Left kidney (tissue), 2 donors: ENCODE data around the gene CCDC192. TPM values are rescaled to one million over a fixed set of nuclear protein-coding genes. Genes with fewer than 3 reads are reported as not detected.

Source experiments
- DNase-seq: peaks from one replicate; pipeline ENCODE4 v3.0.0-alpha.2; 2013
- polyA plus RNA-seq: library from polyadenylated mRNA; unstranded; fragments of 120-200 nt; gene quantifications from one replicate; pipeline ENCODE4 v1.2.1, GENCODE V29; 2013; ENCODE audit not compliant: insufficient read length

The CCDC192 gene
- polyA plus RNA-seq, 1 donor, result 1.5 TPM

- DNase-seq, result no peak
These were observed 217.7 kb downstream of the CCDC192 start for GRCh38 chr5:127920936-127921335.

GRCh38 chr5:127922603-127923002 lies 219.4 kb downstream of the CCDC192 start:
- no peak for DNase-seq

DNA sequence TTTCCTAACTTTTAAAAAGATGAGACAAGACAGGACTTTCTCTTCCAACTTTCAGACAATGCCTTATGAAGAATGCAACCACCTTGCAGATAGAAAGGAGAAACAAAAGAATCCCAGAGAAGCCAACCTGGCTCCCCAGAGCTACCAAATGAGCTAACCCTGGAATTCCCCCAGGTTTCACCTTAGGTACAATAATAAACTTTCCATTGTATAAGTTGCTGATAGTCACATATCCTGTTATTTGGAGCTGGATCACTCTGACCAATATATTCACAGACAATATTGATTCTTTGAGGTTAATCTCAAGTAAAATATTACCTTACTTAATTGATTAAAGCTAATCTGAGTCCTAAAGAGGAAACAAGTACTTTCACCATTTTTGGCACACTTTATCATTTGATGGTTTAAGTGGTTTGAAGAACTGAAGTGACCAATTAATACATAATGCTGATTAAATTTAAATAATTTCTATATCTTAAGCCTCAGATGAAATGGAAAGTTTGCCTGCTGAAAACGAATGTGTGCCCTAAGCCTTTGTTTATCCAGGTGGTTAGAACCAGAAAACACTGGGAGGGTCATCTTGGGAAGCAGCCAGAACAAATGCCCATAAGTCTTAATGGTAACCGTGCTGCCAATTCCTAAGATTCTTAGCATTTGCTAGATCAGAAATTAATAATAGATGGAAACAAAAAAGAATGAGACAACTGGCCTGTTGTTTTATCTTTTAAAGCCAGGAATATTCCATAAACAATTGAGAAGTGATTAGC lies 220.8 kb downstream of the CCDC192 start:
- DNase-seq, result no peak

DNA sequence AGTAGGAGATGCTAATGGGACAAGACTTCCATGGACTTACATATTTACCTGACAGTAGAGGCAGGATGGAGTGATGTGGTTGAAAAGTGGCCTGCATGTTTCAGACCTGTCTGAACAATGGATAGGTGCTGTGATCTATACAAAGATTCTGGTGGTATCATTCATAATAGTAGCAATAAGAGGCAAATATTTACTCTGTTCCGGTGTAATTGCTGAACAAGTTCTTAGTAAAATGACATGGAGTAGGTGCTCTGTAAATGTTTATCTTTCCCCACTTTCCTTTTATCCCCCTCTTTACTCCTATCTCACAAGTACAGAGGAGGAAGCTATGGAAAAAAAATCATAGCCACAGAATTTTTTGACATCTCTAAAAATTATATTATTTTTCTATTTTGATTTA lies 221.4 kb downstream of the CCDC192 start:
- no peak for DNase-seq

- no peak for DNase-seq
These were observed 222.7 kb downstream of the CCDC192 start for GRCh38 chr5:127925916-127926315.

- no peak for DNase-seq
These were observed 223.8 kb downstream of the CCDC192 start for GRCh38 chr5:127926974-127927373.

DNA sequence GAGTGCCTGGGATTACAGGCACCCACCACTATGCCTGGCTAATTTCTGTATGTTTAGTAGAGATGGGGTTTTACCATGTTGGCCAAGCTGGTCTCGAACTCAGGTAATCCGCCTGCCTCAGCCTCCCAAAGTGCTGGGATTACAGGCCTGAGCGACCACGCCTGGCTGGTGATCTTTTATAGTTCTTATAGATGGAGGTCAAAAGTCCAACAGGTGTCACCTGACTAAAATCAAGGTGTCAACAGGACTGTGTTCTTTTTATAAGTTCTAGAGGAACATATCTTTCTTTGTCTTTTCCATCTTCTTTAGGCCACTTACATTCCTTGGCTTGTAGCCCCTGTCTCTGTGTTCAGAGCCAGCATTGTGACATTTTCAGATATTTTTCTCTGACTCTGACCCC lies 224.9 kb downstream of the CCDC192 start:
- DNase-seq, result no peak

DNA sequence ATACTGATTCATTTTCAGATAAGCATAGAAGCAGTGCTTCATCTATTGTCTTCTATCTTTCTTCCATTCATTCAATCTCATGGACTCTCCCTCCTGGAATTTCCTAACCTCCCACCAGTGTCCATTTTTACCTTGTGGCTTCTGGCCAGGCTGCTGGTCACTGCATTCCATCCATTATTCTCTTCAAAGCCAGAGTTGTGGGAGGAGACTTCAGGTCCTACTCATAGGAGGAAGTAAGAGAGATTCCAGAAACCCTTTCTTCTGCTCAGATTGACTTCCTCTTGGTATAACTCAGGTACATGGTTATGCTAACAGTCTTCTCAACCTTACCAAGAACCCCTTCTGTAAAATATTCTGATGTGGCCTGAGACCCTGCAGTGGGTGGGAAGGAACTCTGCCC lies 227.1 kb downstream of the CCDC192 start:
- no peak for DNase-seq

- DNase-seq, result no peak
These were observed 228.2 kb downstream of the CCDC192 start for GRCh38 chr5:127931396-127931795.

- no peak for DNase-seq
These were observed 230.2 kb downstream of the CCDC192 start for GRCh38 chr5:127933348-127933747.

DNA sequence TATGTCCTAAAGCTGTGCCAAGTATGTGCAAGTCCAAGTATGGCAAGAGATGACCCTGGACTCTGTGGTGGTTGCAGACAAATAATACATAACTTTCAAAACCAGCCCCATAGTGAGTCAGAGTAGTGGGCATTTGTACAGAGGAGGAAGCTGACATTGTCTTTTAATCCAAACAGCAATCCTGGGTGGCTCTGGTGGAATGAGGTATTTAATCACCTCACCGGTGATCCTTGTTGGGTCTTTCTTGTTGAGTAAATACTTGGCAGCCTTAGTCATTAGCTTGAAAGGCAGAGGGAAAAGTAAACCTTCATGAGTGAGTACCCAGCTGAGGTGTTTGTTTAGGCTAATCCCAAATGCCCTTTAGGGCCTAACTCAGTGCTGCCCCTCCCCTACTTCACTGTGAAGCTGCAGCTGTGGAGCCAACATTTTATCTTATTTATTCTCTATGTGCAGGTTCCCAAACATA lies 231.6 kb downstream of the CCDC192 start:
- DNase-seq, result no peak

- no peak for DNase-seq
These were observed 232.2 kb downstream of the CCDC192 start for GRCh38 chr5:127935398-127935797.

- no peak for DNase-seq
These were observed 233.3 kb downstream of the CCDC192 start for GRCh38 chr5:127936439-127936972.

DNA sequence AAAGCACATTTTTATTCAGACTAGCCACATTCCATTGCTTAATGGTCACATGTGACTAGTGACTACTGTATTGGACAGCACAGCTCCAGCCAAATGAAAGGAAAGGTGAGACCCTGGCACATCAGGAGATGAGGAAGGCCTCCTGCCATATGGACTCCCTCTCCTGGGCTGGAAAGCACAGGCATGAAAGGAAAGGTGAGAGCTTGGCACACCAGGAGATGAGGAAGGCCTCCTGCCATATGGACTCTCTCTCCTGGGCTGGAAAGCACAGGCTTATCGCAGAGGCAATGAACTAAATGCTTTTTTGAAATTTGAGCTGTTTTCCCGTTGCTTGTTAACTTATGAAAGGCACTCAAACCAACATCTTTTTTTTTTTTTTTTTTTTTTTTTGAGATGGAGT lies 235.6 kb downstream of the CCDC192 start:
- DNase-seq, result no peak

- DNase-seq, result no peak
These were observed 237.7 kb downstream of the CCDC192 start for GRCh38 chr5:127940854-127941253.

- DNase-seq, result peak; percentile 26
These were observed 238.5 kb downstream of the CCDC192 start for GRCh38 chr5:127941646-127942045.

DNA sequence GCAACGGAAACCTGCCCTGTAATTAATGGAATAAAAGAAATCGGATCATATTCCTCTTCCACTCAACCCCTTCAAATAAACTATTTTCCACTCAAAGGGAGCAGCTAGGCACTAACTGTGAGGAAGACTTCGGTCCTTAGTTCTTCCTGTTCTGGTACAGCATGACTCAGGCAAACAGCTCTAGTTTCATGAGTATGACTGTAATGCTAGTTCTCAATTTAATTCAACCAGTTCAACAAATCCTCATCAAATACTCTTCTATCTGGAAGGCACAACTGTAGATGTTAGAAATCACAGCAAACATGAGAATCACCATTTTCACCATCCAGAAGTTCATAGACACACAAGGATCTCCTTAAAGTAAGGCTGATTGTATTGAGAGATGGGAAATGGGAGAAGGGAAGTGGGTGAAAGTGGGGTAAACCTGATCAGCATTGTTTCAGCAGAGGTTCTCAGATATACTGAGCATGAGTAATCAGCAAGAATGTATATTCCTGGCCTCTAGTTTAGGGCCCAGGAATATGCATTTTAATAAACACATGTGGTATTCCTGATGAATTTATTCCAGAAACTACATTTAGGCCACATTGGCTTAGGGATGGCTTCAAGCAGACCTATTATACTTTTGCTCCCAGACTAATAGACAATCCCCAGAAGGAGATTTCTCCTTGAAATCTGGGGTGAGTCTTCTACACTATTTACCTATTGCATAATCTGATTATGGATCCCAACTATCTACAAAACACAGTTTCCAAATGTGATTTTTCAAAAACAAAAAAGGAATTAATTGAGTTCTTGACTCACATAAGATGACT lies 239.3 kb downstream of the CCDC192 start:
- DNase-seq, result no peak

GRCh38 chr5:127943061-127943371 lies 239.8 kb downstream of the CCDC192 start:
- DNase-seq, result no peak

GRCh38 chr5:127944125-127944524 lies 240.9 kb downstream of the CCDC192 start:
- DNase-seq, result no peak

GRCh38 chr5:127947941-127948340 lies 244.8 kb downstream of the CCDC192 start:
- no peak for DNase-seq

DNA sequence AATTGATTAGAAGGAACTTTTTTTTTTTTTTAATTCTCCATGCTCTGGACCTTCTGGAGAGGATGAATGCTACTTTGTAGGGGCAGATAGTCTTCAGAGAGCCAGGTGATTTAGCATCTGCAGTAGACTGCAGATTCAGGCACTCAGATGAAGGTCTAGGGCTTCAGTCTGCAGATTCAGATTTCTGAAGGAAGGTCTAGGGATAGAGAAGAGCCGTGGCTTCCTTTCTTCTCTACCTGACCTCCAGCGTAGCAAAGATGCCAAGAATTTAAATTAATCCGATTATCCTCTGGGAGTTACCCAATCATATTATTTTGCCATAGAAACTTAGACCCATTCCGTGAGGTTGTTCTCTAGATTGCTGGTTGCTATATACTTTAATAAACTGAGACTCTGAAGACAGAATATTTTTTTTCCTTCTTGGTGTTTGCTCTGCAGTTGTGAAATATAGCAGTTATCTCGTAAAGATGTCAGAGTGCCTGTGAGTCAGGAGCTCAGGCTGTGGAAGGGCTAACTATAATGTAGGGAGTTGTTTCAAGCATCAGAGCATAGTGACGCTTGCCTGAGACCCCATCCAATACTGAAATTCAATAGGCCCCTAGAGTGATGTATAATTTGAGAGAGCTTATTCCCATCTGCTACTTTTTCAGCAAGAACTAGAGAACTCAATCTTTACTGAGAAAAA lies 247.7 kb downstream of the CCDC192 start:
- DNase-seq, result no peak

DNA sequence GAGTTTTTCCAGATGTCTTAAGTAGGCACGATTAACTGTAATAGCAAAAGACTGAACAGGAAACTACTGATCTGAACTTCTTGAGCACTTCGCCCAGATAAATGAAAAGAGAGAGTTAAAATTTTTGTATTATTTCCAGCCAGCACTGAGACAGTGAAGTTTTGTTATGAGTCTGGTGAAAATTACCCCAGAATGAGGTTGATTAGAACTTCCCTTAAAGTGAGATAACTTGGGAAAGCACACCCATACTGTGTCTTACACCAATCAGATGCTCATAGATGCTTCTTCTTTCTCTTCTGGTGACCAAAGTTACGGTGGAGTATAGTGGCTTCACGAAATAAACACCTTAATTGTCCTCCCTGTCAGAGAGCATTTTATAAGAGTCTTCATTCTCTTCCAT lies 248.6 kb downstream of the CCDC192 start:
- no peak for DNase-seq

DNA sequence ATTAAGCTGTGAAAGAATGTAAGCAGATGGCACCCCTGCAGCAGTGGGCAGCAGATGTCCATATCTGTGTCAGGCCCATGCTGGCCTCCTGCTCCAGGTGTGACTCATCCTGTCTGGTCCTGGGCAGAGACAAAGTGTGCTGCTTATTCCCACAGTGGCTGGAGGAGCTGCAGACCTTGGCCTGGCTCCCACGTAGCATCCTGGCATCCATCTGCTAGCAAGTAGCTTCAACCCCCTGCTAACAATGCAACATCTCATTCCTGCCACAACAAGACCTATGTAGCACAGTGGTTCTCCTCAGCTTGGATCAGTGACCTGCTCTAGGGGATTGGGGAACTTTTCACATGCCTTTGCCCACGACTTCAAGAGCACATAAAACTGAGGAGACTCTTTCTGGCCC lies 254.0 kb downstream of the CCDC192 start:
- DNase-seq, result no peak
